GM18508 (cell line): ENCODE results near the gene RFX3.

Experiments
- ATAC-seq: cut with Tn5 transposase; IDR thresholded peaks from one replicate; pipeline ENCODE4 v1.9.1; 2021; ENCODE audit warnings: moderate number of reproducible peaks; ENCODE audit not compliant: insufficient read depth, unreplicated experiment

Gene RFX3

DNA sequence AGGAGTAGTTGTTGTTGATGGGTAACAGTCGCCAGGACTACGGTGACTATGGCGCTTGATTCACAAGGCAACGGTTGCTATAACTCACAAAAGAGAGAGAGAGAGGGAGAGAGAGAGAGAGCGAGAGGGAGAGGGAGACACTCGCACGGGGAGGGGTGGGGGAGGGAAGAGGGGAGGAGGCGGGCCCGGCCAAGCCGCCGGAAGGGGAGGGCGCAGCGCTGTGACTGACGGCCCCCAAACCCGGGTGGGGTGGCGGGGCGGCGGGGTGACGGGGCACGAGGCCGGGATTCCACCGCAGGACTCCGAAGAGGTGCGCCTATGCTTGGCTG, at the start of gene RFX3:
TSS of gene RFX3 (minus strand) at position 166 of the 329 bp plus-strand sequence. CDS start 130,413 bp downstream, outside the sequence.
- peak; percentile 28 for ATAC-seq

DNA sequence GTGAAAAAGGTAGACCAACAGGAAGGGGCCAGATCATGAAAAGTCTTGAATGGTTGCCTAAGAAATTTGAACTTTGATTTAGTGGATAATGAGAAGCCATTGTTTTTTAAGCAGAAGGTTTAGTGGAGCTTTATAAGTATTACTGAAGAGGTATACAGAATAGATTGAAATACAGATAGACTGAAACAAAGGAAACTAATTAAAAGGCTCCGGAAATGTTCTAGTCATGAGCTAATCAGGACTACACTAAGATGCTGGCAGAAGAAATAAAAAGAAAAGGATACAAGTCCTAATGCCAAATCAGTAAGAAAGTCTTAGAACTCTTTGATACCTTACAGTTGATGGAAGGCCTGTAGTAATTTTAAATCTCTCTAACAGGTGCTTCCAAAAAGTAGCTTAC, 45.7 kb upstream of the RFX3 start:
- no peak for ATAC-seq

DNA sequence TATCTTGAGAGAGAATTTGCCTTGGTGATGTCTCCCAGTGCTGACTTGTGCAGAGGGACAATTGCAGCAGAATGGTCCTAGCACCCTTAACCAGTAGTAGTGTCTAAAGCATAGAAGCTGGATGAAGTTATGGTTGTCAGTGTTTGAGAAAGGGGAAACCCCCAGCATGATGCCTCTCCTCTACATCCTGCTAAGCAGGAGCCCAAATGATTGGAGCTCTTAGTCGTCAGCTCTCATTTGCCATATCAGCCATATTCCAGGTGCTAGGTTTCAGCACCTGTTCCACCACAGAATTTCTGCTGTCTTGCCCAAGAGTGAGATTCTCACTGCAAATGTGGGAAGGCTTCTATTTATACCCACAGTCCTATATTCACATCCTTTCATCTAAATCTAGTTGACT, 43.7 kb upstream of the RFX3 start:
- no peak for ATAC-seq

DNA sequence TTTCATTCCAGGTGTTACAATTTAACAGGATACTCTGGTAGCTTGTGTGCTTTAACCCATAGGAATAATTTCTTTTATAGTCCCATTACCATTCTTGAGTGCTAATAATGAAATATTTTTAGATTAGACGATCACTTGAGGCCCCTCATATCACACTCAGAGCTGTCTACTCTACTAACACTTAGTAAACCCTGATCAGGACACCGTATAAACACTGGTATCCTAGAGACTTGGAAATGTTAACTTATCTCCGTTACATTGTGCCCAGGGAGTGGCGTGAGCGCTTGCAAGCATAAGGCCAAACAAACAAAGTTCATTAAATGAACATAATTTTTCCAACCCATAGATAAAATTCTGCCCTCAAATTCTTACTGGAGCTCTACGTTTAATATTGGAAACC, 42.2 kb upstream of the RFX3 start:
- no peak for ATAC-seq

DNA sequence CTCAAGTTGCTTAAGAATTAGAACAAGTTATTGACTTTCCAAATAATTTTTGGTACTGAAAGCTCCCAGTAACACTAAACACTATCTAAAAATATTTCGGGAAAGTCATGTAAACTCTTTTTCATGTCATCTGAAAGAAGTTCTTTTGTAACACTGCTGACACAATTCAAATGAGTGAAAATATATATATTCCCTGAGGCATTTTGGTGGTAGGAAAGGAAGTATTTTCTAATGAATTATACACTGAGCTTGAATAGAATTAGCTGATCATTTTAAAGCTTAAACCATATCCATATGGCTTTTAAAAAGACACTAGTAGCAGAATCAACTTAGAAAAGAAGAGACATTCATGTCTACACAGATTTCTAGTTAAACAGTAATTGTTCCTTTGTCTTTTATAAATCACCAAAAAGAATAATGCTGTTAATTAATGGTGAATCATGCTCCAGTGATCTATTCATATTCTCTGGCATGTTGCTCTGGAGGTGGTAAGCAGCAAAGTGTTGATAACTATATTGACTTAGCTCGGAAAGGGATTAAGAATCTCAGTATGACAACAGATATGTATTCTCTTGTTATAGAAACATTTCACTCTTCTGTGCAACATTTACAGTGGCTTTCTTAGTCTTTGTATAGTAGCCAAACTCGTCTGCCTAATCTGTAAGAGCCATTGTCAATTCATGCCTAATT, 27.4 kb upstream of the RFX3 start:
- ATAC-seq = no peak

DNA sequence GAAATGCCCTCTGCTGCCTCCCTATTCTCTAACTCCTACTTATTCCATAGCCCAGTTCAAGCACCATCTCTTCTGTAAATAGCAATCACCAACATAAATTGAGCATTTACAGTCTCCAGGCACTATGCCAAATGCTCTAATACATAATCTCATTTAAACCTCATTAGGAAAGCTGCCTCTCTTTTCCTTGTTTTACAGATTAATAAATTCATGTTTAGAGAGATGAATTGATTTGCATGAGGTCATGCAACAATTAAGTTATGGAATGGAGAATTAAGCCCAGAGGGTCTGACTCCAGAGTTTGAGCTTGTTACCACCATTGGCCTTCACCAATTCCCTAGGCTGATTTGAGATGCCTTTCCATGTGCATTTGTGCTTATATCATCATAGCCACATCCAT, 23.4 kb upstream of the RFX3 start:
- no peak for ATAC-seq

DNA sequence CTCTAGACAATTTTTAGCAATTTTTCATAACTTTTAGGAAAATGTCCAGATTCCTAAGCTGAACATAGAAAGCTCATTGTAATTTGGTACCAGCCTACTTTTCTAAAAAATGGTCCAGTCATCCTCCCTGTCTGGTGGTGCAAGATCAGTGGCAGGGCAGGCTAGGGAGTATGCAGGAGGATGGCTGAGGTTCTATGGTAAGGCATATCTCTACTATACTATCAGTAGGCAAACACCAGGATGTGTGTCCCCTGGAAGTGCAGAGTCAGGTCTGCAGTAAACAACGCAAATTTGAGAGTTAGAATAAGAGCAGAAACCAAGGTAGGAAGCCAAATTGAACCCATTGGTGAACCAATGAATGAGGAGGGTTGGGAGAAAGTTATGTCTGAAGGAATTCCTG, 22.8 kb upstream of the RFX3 start:
- ATAC-seq = no peak

DNA sequence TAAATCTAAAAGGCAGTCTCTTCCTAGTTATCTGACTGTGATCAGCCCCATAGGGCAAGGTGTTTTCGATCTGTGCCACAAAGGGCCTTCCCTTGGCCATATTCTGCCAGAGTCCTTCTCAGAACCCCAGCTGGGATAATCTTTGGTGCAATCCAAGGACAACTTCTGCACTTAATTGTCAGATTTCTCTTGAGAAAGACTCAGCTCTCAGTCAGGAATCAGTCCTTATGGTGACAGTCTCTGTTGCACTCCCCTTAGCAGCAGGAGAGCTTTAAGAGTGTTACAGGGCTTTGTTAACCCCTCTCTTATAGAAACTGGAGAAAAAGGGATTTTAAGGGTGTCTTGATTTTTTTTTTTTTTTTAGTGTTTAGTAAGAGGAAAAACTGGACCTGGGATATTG, 15.4 kb upstream of the RFX3 start:
- no peak for ATAC-seq

DNA sequence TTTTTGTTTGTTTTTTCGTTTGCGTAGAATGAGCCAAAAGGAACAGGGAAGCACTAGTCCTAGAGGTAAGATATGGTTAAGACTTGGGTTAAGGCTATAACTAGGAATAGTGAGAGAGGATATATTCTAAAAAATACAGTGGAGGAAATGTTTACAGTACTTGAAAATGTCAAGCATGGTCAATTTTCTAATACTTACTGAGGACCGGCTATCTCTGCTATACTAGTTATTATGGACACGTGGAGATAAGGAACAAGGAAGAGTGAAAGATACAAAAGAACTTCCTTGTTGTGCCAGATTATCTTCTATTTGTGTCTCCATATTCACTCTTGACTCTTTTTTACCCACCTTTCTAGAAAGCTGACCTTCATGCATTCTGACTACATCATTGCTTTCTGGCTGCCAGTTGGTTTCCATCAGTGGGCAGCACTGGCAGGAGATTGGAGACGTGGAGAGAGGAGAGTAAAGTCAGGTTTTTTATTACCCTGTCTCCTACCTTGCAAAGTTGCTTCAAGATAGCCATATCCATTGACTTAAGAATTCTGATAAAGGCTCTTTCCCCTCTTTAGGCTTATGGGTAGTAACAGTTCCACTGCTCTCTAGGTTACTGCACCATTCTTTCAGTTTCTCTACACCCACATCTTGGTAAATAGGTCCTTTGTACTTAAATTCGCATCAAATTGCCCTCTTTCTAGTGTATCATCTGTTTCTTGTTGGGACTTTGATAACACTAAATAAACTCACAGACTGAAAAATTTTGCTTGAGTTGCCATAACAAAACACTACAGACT, 9.0 kb upstream of the RFX3 start:
- ATAC-seq = no peak

DNA sequence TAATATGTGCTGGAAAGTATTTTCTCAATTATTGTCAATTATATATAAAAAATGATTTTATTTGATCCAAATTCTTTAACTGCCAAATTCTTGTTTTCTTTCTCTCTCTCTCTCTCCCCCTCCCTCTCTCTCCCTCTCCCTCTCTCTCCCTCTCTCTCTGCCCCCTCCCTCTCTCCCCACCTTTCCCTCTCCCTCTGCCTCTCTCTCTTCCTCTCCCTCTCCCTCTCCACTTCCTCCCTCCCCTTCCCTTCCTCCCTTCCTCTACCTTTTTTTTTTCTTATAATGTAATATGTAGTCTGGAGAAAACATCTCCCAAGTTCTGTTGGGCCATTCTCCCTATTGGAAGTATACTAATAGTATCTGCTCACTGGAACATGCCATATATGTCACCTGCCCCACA, 6.4 kb upstream of the RFX3 start:
- ATAC-seq = no peak

DNA sequence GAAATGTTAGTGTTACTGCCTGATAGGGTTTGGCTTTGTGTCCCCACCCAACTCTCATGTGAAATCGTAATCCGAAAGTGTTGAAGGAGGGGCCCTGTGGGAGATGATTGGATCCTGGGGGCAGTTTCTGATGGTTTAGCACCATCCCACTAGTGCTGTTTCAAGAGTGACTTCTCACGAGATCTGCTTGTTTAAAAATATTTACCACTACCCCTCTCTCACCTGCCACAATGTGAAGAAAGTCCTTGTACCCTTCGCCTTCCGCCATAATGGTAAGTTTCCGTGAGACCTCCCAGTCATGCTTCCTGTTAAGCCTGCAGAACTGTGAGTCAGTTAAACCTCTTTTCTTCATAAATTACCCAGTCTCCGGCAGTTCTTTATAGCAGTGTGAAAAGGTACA, 2.6 kb upstream of the RFX3 start:
- ATAC-seq = no peak

DNA sequence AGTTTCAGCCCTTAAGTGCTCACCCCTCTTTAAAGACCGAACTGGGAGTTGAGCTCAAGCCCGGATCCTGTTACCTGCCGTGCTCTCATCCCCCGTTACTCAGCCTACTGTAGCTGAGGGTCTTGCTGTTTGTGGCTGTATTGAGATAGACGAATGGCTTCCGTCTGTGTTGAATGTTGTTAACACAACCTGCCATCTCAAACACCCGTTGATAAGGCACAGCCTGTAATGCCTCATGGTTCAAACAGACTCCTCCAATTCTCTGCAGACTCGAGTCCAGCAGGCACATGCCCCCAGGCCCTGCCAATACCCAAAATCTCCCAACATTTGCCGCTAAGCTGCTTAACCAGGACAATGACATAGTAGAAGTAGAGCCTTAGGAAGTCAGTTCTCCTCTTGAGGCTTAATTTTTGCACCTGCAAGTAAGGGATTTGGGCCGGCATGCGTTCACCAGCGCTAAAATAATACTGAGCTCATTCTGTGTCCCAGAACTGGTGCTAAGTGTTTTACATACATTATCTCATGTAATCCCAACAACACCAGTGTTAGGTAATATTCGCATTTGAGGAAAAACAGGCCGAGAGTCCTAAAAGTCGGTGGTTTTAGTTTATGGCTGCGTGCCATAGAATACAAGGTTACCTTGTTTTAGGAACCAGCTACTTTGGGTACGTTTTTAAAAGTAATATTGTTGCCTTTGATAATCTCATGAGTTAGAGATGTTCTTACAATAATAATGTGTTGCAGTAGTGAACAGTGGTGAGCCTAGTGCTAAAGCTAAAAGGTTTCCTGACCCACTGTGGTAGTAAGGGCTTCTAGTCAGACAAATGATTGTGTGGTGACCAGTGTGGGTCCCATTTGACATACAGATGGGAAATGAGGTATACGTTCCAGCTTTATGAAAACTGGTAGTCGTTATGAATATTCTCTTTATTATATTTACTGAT, 1.5 kb upstream of the RFX3 start:
- ATAC-seq = peak; percentile 5

DNA sequence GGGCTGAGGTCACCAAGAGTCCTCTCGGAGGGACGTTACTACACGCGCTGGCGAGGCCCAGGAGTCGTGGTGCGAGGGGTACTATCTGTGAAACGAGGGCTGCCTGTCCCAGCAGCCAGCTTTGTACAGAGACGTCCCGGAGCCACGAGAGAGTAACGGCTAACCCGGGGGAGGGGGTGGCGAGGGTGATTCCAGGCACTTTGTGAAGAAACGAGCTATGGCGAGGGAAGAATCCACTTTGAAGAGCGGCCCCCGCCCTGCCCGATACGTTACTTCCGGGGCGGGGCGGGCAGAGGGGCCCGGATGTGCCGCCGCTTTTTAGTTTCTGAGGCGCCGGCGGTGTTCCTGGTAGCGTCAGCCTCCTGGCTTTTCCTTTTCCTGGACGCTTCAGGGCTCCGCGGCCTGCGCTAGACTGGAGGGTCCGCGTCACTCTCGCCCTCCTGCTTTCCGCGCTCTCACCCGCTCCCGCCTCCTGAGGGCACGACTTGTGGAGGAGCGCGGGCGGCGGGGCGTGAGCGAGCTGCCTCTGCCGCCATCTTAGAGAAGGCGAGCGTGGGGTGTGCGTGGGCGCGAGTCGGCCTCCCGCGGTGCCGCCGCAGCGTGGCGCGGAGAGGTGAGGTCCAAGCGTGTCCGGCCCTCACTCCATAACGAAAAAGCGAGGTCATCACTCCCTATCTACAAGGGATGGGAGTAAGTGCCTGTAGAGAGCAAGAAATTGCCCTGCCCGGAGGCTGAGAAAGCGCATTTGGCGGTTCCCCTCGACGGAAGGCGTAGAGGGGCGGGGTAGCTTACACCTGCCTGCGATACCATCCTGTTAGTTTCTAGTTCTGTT, 580 bp upstream of the RFX3 start:
- peak; percentile 33 for ATAC-seq

DNA sequence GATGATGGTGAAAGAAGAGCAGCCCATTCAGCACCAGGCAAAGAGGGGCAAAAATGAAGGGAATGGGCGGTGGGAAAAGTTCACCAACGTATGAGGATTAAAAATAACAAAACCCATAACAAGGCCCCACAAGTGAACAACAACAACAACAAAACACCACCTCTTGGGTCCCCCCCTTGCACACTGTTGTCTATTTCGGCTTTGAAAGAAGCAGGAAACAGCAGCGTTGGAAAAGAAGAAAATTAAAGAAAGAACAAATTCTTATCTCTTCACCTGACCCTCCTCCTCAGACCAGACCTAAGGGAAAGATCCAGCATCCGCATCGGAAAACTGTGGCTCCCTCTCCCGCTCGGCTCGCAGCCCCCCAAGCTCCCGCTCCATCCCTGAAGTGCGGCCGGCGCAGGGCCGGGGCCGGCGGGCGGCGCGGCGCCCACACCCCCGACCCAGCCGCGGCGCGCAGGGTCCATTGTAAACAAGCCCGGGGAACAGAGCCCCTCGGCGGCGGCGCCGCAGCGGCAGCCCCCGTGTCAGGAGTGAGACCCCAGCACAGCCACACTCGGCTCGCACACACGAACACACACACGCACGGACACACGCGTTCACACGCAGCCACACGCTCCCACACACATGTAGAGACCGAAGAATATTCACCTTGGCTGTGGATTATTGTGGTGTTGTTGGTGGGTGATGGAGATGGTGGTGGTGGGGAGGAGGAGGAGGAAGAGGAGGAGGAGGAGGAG, 535 bp downstream of the RFX3 start:
- no peak for ATAC-seq

DNA sequence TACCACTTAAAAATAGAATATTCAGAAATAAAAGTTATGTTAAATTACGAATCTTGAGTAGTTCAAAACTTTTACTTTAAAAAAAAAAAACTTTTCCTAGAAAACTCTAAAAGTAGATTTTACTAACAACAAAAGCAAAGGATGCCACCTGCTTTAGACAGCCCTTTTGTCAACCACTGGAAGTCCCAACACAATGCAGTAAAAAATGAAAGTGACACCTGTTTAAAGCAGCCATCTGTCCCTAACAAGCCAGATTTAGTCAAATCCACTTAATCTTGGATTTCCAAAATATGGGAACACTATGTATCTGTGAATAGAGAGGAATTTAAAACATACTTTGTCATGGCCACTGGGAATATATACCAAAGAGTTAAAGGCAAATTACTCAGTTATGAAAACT, 3.8 kb downstream of the RFX3 start:
- ATAC-seq = no peak

DNA sequence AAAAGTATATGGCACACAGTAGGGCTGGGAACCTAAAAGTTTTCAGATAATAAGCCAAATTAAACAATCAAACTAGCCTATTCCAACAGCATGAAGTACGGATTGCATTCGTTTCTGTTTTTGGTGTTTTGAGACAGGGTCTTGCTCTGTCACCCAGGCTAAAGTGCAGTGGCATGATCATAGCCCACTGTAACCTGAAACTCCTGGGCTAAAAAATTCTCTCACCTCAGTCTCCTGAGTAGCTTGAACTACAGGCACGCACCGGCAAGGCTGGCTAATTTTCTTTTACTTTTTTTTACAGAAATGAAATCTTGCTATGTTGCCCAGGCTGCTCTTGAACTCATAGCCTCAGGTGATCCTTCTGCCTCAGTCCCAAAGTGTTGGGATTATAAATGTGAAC, 5.2 kb downstream of the RFX3 start:
- ATAC-seq = no peak

DNA sequence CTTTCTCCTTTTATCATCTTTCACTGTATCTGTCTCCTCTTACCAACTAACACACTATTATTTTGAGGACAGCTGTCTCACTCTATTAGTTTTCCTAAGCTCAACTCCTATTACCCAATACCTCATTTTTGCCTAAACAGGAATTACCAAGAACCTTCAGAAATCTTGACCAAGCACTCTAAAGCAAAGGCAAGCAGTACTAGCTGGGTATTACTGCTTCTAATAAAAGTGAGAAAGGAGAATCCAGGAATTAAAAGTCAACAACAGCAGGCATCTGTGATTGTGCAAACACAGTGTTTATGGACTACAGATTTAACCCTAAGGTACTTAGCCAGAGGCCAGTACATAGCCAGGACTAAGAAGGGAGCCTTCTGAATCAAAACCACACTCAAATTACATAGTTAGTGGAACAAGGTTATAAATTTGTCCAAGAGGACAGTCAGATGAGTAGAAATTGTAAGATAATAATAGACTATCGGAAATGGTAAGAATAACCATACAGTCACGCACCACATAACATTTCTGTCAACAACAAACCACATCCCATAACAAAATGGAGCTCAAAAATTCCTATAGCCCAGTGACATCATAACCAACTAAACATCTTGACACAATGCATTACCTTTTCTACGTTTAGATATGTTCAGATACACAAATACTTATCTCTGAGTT, 8.3 kb downstream of the RFX3 start:
- ATAC-seq = no peak

DNA sequence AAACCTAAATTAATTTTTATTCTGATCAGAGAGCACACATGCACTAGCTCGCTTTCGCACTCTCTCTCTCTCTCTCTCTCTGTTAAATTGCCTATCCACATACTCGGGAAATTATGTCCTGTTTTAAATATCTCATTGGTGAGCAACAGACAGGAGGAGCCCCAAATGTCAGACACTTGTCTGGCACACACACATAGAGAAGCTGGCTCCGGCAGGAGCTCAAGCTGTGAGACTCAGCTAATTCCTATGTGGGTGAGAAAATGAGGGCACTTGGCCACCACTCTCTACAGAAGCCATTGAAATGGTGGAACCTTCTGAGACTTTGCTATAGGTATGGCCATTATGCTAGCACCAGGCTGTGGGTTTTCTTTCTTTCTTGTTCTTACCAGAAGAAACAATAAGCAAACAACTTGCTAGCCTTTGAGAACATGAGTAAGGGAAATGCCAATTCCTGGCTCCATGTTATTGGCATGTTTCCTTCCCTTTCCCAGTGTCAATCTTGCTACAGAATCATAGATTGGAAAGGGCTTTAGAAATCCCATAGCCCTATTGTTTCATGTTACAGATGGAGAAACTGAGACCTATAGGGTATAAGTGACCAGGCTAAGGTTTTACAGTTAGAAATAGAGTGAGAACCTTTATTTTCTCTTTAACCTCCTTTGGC, 9.0 kb downstream of the RFX3 start:
- no peak for ATAC-seq
